Colonic mucosa (tissue), 4 donors: ENCODE results near the gene CRY1. TPM values are rescaled to one million over a fixed set of nuclear protein-coding genes. Genes with fewer than 3 reads are reported as not detected.

Source experiments
- DNase-seq: peaks from one replicate; pipeline ENCODE4 v3.0.0-alpha.2; 2020
- H3K27ac ChIP-seq: fragments of 200-600 bp; one replicate; pipeline ENCODE4 v1.8.0; 2021
- H3K27me3 ChIP-seq: fragments of 200-600 bp; one replicate; pipeline ENCODE4 v1.8.0; 2021
- H3K36me3 ChIP-seq: fragments of 200-600 bp; one replicate; pipeline ENCODE4 v1.8.0; 2021
- H3K4me1 ChIP-seq: fragments of 200-600 bp; one replicate; pipeline ENCODE4 v1.8.0; 2021; ENCODE audit warnings: mild to moderate bottlenecking
- H3K4me3 ChIP-seq: fragments of 200-600 bp; one replicate; pipeline ENCODE4 v1.8.0; 2021
- H3K9ac ChIP-seq, 2 donors: one replicate each; pipeline ENCODE4 v1.7.0; 2013; ENCODE audit warnings: control low read depth in 2 of 2, low read depth in 2 of 2, low read length in 2 of 2
- H3K9me3 ChIP-seq: fragments of 200-600 bp; one replicate; pipeline ENCODE4 v1.8.0; 2021
- CTCF ChIP-seq: fragments of 200-600 bp; IDR thresholded peaks from one replicate; pipeline ENCODE4 v1.8.0; 2022; ENCODE audit warnings: antibody characterized with exemption, mild to moderate bottlenecking
- intact Hi-C: fragments of 100-400 bp; cut with DNase I; formaldehyde crosslinking; loops from one replicate; pipeline ENCODE4 v1.14.1; 2022
- total RNA-seq, 2 donors: library from RNA; stranded (reverse); fragmentation: NEBNext Ultra II Directional in 1 of 2; extraction: Animal tissue kit (Norgen Biotek cat#: 25700) in 1 of 2; gene quantifications; one replicate each; pipeline ENCODE4 v1.2.1, GENCODE V29; 2021
- donor health status: healthy.
- donor health status: DM: no; HTN: no; CAD: no.
- donor health status: DM: no; HTN: no; CAD: no.

The CRY1 gene
- total RNA-seq, 2 donors from 2014 or later: 14.2 to 22.5 TPM

DNA sequence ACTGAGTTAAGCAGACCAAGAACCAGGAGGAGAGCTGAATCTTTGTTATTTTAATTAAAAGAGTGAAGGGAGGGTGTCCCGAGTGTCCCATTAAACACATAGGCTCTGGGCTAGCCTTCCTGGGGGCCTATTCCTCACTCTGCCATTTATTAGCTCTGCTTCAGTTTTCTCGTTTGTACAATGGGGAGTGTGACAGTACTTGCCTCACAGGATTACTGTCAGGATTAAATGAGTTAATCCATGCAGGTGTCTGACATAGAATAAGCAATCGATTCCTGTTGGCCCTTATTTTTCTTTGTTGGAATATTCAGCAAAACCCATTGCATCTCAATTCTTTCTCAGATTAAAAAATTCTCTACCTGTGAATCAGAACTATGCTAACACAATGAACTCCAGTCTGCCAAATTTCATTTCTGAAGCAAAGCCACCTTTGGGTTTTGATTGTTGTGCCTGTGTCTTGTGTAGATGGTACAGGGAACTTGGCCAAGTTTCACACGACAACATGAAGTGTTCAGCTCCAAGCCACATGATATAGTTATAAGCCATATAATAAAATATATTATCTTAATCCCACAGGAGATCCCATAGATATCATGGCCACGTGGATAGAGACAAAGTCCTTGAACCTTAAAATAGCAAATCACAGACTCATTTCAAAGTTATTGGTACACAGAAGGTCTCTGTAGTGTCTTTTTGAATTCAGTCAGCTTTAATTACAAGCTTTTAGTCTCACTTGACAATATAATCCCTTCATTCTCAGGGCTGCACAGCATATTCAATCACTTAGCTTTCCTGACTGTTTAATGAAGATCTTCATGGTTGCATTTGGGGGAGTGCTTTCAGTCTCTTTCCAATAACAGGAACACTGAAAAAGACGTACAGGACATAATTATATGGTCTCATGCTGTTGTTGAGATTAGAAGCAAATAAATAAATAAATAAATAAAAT, 34.4 kb upstream of the CRY1 start:
- intact Hi-C loops: no loop called here
- H3K36me3 ChIP-seq: no peaks in the 10 kb centered on the region
- no peak overlapping the region for H3K27ac ChIP-seq
- no peak for DNase-seq
- H3K4me3 ChIP-seq: no peak overlapping the region
- no peaks in the 10 kb centered on the region for H3K27me3 ChIP-seq
- H3K4me1 ChIP-seq: no peaks in the 10 kb centered on the region
- no peaks in the 10 kb centered on the region for H3K9me3 ChIP-seq
- TF ChIP-seq CTCF: no peak
- H3K9ac ChIP-seq: no peak overlapping the region

- Histone ChIP-seq H3K27me3 (no peaks in the 10 kb centered on the region), H3K9me3 (no peaks in the 10 kb centered on the region), H3K4me1 (no peaks in the 10 kb centered on the region), H3K4me3 (no peak overlapping the region), H3K36me3 (no peaks in the 10 kb centered on the region), H3K9ac (no peak overlapping the region), H3K27ac (no peak overlapping the region)
- intact Hi-C loops: no loop called here
- no peak for TF ChIP-seq CTCF
- no peak for DNase-seq
Measured at GRCh38 chr12:107126796-107127481, 33.6 kb upstream of the CRY1 start.

DNA sequence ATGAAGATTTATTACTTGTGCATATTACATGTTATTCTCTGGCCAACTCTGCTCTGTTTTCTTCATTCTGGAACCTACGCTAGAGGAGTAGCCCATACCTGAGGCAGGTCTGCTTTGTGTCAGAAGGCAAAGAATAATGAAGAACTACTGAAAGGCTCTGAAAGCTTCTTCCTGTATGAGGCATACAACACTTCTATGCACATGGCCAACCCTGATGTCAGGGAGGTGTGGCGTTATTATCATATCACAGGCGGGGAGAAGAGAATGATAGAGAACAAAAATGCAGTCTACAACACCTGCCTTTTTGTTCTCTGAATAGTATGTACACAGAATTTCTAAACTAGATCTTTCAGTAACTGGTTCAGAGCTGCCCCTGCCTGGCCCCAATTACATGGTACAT, 32.5 kb upstream of the CRY1 start:
- H3K9ac ChIP-seq: no peak overlapping the region
- no peak for DNase-seq
- no peak overlapping the region for H3K4me3 ChIP-seq
- H3K27me3 ChIP-seq: no peaks in the 10 kb centered on the region
- intact Hi-C loops: no loop called here
- no peak for TF ChIP-seq CTCF
- no peak overlapping the region for H3K27ac ChIP-seq
- no peaks in the 10 kb centered on the region for H3K36me3 ChIP-seq
- H3K4me1 ChIP-seq: no peaks in the 10 kb centered on the region
- H3K9me3 ChIP-seq: no peaks in the 10 kb centered on the region

DNA sequence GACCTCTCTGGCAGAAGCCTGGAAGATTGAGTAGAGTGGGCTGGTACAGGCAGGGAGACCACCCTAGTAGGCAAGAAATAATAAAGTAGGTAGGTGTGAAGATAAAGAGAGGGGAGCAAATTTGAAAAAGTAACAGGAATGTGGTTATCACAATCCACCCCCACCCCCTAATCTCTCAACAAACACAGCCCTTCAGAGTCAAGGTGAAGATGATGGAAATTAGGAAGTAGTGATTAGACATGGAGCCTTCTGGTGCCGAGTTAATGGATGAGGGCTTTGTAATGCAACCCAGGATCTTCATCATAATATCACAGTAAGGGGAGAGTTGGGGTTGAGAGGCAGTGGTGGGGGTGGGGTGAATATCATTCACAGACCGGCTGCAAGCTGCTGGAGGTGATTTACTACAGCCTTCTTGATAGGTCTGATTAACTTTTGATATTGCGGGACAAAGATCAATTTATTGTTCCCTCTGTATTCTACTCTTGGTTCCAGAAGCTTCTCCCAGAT, 29.2 kb upstream of the CRY1 start:
- TF ChIP-seq CTCF: no peak
- no peaks in the 10 kb centered on the region for H3K4me1 ChIP-seq
- no peak for DNase-seq
- H3K27ac ChIP-seq: no peak overlapping the region
- H3K27me3 ChIP-seq: no peaks in the 10 kb centered on the region
- intact Hi-C loops: no loop called here
- no peak overlapping the region for H3K9ac ChIP-seq
- H3K9me3 ChIP-seq: no peaks in the 10 kb centered on the region
- H3K4me3 ChIP-seq: no peak overlapping the region
- H3K36me3 ChIP-seq: no peaks in the 10 kb centered on the region

DNA sequence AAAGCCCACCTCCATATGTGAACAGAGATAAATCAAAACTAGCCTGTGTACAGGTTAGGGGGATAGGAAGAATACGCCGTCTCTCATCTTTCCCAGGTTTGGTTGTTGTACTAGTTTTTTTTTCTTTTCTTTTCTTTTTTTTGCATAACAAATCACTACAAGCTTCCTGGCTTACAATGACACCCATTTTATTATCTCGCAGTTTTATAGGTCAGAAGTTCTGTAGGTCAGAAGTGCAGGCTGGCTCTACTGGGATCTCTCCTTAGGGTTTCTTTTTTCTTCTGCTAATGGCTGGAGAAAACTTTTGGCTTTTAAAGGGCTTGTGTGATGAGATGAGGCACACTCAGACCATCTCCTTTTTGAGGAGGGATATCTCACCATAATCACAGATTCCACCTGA, 25.7 kb upstream of the CRY1 start:
- no peak overlapping the region for H3K27ac ChIP-seq
- intact Hi-C loops: no loop called here
- H3K27me3 ChIP-seq: no peaks in the 10 kb centered on the region
- H3K9me3 ChIP-seq: no peaks in the 10 kb centered on the region
- H3K4me3 ChIP-seq: no peak overlapping the region
- no peak for TF ChIP-seq CTCF
- no peaks in the 10 kb centered on the region for H3K36me3 ChIP-seq
- H3K4me1 ChIP-seq: no peaks in the 10 kb centered on the region
- DNase-seq: no peak
- no peak overlapping the region for H3K9ac ChIP-seq
